Skeletal muscle tissue (tissue), 4 donors: Measurements from ENCODE around the gene SNAPC5. TPM values are rescaled to one million over a fixed set of nuclear protein-coding genes. Genes with fewer than 3 reads are reported as not detected.
"Not testable (repeated sequence)": the region's sequence is repeated elsewhere in the genome, so short reads cannot be mapped to it uniquely, and the experiment has no call there.

ENCODE experiments used
- H3K27ac ChIP-seq: one replicate; pipeline ENCODE4 v1.7.0; 2013; ENCODE audit warnings: mild to moderate bottlenecking, low read depth, low read length, inconsistent platforms
- H3K27me3 ChIP-seq, 3 donors: one replicate each; pipeline ENCODE4 v1.7.0; 2013; ENCODE audit warnings: low read length in 3 of 3; ENCODE audit not compliant: control insufficient read depth in 3 of 3, insufficient read depth in 3 of 3
- H3K36me3 ChIP-seq, 3 donors: one replicate each; pipeline ENCODE4 v1.7.0; 2013; ENCODE audit warnings: low read length in 3 of 3; ENCODE audit not compliant: control insufficient read depth in 3 of 3, insufficient read depth in 3 of 3
- H3K4me1 ChIP-seq, 3 donors: one replicate each; pipeline ENCODE4 v1.7.0; 2013; ENCODE audit warnings: low read length in 3 of 3, mild to moderate bottlenecking in 3 of 3; ENCODE audit not compliant: control insufficient read depth in 3 of 3, insufficient read depth in 3 of 3
- H3K4me3 ChIP-seq, 3 donors: one replicate each; pipeline ENCODE4 v1.7.0; 2013; ENCODE audit warnings: low read length in 3 of 3
- H3K9ac ChIP-seq, 3 donors: one replicate each; pipeline ENCODE4 v1.7.0; 2013; ENCODE audit warnings: low read length in 3 of 3, mild to moderate bottlenecking in 3 of 3, moderate library complexity in 2 of 3, low read depth in 1 of 3
- H3K9me3 ChIP-seq, 3 donors: one replicate each; pipeline ENCODE4 v1.7.0; 2013; ENCODE audit warnings: low read length in 3 of 3; ENCODE audit not compliant: control insufficient read depth in 3 of 3
- total RNA-seq: library from RNA; depleted of rRNA; stranded (reverse); fragments of >200 nt; gene quantifications from one replicate; pipeline ENCODE4 v1.2.3, GENCODE V29; 2014
- donor health status: Osteomylitis.

The SNAPC5 gene
- total RNA-seq, 1 donor from 2014 or later: 17.2 TPM

GRCh38 chr15:66505430-66505811, 7.9 kb upstream of the SNAPC5 start:
- Histone ChIP-seq H3K27me3 (no peaks in the 10 kb centered on the region), H3K9ac (peak overlapping the region; percentile 87 to 95 (median 90)), H3K4me3 (peak overlapping the region; percentile 97 to 100 (median 98)), H3K9me3 (no peaks in the 10 kb centered on the region), H3K36me3 (peaks cover 24 to 28% (median 25%) of the 10 kb centered on the region in 3 donors), H3K4me1 (peaks cover 18 to 22% (median 22%) of the 10 kb centered on the region in 3 donors), H3K27ac (peak overlapping the region; percentile 95)

- Histone ChIP-seq H3K27me3 (no peaks in the 10 kb centered on the region), H3K4me3 (peak within 1 kb of the TSS; percentile 97 to 100 (median 98)), H3K27ac (peak within 1 kb of the TSS; percentile 95), H3K4me1 (peaks cover 18 to 22% (median 22%) of the 10 kb centered on the region in 3 donors), H3K9ac (peak within 1 kb of the TSS; percentile 87 to 95 (median 90)), H3K9me3 (no peaks in the 10 kb centered on the region), H3K36me3 (peaks cover 30 to 34% (median 31%) of the 10 kb centered on the region in 3 donors)
These were observed 7.2 kb upstream of the SNAPC5 start, which contains the start of the genes RPL4 and ZWILCH for GRCh38 chr15:66504563-66505429. RPL4 (minus strand) TSS chr15:66504855; CDS start chr15:66504790, 65 bp downstream. ZWILCH (plus strand) TSS chr15:66505326; CDS start chr15:66505339, 13 bp downstream.

DNA sequence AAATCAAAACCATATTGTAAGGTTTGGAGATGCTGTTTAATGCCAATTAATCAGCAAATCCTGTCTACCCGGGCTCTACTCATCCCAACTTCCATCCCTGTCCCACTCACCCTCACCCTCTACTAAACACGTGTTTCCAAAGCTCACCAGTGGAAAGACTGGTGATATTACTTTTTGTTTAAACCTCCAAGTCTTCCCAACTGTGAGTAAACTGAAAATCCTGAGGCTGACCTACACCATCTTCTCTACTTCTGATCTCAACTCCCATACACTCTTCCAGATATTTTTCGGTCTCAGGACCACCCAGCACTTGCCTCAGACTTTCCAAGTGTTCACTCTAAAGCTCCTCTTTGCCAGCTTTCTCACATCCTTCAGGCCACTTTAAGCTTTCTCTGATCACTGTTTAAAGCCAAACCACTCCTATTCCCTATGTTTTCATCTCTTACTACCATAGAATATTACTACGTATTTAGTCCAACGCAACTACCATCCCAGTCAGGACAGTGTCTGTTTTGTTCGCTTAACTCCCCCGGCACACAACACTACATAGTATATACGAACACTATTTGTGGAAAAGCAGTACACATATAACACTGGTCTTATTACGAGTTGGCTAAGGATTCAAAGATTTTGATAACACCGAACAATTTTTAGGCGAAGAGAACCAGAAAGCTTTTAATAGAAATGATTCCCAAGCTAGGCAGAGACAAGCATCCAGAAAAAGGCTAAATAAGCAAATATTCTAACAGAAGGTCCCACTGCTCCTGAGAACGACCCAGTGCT, 6.4 kb upstream of the SNAPC5 start:
- no peaks in the 10 kb centered on the region for H3K27me3 ChIP-seq
- peak overlapping the region; percentile 97 to 100 (median 98) for H3K4me3 ChIP-seq
- peaks cover 35 to 42% (median 39%) of the 10 kb centered on the region in 3 donors for H3K36me3 ChIP-seq
- H3K9ac ChIP-seq: peak overlapping the region; percentile 87 to 95 (median 90)
- H3K27ac ChIP-seq: peak overlapping the region; percentile 95
- H3K4me1 ChIP-seq: peaks cover 18 to 22% (median 22%) of the 10 kb centered on the region in 3 donors
- H3K9me3 ChIP-seq: no peaks in the 10 kb centered on the region

DNA sequence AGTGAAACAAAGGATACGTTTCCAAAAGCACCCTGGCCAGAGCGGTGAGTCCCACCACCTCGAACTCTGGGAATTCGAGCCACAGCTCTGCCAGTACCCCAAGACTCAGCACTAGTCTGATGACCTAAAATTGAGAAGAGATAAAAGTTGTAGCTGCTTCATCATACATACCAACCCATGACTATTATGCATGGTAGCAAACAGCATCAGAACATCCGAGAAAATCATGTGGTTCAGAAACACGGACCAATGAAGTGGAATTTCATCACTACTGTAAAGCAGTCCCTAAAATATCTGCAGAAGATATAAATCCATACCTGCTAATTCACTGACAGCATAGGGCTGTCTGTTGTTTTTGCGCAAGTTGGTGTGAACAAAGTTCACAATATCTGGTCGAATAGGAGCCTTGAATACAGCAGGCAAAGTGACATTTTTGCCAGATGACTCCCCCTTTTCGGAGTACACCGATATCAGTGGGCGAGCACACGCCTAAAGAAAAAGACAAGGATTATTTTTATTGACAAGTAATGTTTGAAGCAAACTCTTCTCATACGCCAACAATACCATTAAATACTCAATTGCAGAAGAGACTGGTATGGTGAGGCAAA, 5.6 kb upstream of the SNAPC5 start:
- H3K4me1 ChIP-seq: peaks cover 19 to 28% (median 28%) of the 10 kb centered on the region in 3 donors
- not testable (repeated sequence) for H3K27me3 ChIP-seq, H3K9me3 ChIP-seq
- H3K27ac ChIP-seq: peak overlapping the region; percentile 95
- H3K9ac ChIP-seq: peak overlapping the region in 2 of 3 donors; percentile 90 to 95
- H3K36me3 ChIP-seq: peaks cover 41 to 51% (median 48%) of the 10 kb centered on the region in 3 donors
- H3K4me3 ChIP-seq: peak overlapping the region in 2 of 3 donors; percentile 98 to 100

DNA sequence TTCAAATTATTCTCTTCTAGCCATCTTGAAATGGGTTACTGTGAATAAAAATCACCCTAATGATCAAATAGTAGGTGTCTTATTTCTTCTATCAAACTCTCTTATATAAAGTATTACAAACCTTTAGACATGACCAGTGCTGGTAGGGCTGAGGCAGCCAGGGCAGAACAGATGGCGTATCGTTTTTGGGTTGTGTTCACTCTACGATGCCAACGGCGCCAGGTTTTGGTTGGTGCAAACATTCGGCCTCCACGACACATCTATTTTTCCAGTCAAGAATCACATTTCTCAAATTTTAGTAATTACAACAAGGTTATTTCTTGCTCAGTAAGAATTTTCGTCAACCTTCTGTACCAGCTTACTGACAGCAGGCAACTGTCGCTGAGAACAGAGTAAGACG, 4.9 kb upstream of the SNAPC5 start:
- H3K9me3 ChIP-seq: no peaks in the 10 kb centered on the region
- no peaks in the 10 kb centered on the region for H3K27me3 ChIP-seq
- peaks cover 41 to 52% (median 49%) of the 10 kb centered on the region in 3 donors for H3K36me3 ChIP-seq
- H3K4me3 ChIP-seq: no peak overlapping the region
- no peak overlapping the region for H3K9ac ChIP-seq
- H3K27ac ChIP-seq: no peak overlapping the region
- peaks cover 22 to 34% (median 33%) of the 10 kb centered on the region in 3 donors for H3K4me1 ChIP-seq

DNA sequence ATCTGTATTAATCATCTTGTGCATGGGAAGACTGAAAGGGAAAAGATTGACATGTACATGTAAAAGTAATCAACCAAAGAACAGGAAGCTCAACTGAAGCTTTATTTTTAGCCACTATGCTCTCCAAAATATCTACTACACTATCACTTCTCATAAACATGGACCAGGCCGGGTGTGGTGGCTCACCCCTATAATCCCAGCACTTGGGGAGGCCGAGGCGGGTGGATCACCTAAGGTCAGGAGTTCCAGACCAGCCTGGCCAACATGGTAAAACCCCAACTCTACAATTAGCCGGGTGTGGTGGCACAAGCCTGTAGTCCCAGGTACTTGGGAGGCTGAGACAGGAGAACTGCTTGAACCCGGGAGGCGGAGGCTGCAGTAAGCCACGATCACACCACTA, 2.8 kb upstream of the SNAPC5 start:
- not testable (repeated sequence) for H3K27ac ChIP-seq, H3K9ac ChIP-seq, H3K27me3 ChIP-seq, H3K4me3 ChIP-seq, H3K9me3 ChIP-seq
- Histone ChIP-seq H3K4me1 (peaks cover 27 to 47% (median 37%) of the 10 kb centered on the region in 3 donors), H3K36me3 (peaks cover 43 to 52% (median 51%) of the 10 kb centered on the region in 3 donors)

DNA sequence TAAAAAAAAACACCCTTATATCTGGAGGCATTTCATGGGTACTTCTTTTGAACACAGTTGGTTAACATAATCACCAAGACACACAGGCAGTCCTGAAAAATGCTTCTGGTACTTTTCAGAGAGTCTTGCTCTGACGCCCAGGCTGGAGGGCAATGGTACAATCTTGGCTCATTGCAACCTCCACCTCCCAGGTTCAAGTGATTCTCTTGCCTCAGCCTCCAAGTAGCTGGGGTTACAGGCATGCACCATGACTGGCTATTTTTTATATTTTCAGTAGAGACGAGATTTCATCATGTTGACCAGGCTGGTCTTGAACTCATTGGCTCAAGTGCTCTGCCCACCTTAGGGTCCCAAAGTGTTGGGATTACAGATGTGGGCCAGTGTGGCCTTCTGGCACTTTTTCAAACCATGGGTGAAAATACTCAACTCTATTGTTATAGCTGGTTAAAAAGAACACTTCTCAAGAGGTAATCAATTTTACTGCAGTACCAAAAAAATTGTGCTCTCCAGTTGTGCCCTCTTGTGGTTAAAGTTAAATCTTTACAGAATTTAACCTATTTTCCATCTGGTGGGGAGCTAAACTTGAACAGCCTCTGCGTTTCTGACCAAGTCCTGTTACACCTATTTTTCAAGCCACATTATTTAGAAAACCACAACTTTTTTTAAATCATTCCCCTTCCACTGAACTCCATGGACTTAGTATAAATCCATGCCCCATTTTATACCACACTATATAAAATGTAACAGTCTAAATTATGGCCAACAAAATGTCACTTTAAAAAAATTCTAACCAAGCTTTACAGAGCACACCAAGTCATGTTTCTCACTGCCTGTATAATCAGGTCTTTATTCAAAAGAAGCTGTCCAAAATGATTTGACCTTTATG, 1.2 kb upstream of the SNAPC5 start:
- Histone ChIP-seq H3K9me3 (no peaks in the 10 kb centered on the region), H3K36me3 (peaks cover 50 to 63% (median 63%) of the 10 kb centered on the region in 3 donors), H3K27me3 (no peaks in the 10 kb centered on the region), H3K4me3 (no peak overlapping the region), H3K9ac (peak overlapping the region in 1 of 3 donors; percentile 5), H3K4me1 (peaks cover 22 to 41% (median 32%) of the 10 kb centered on the region in 3 donors), H3K27ac (peak overlapping the region; percentile 22)

- H3K27ac ChIP-seq: peak overlapping the region; percentile 74
- no peaks in the 10 kb centered on the region for H3K9me3 ChIP-seq
- H3K4me1 ChIP-seq: peaks cover 12 to 27% (median 22%) of the 10 kb centered on the region in 3 donors
- H3K36me3 ChIP-seq: peaks cover 46 to 66% (median 63%) of the 10 kb centered on the region in 3 donors
- H3K27me3 ChIP-seq: no peaks in the 10 kb centered on the region
- peak overlapping the region; percentile 87 to 99 (median 98) for H3K4me3 ChIP-seq
- peak overlapping the region; percentile 88 to 97 (median 91) for H3K9ac ChIP-seq
These were observed 536 bp downstream of the SNAPC5 start for GRCh38 chr15:66496951-66497501.
